Activated naive CD4-positive, alpha-beta T cell treated with anti-CD3 and anti-CD28 coated beads, Interleukin-2, amount 50 U/mL, for 72 hours (primary cell): Measurements from ENCODE around the gene PACRG. TPM values are rescaled to one million over a fixed set of nuclear protein-coding genes. Genes with fewer than 3 reads are reported as not detected.

ENCODE experiments used
- ATAC-seq, 2 donors: fragments of 150-1000 bp; cut with Tn5 transposase; 2 replicates each; pipeline ENCODE4 v1.10.0; 2021; ENCODE audit warnings: mild to moderate bottlenecking in 2 of 2, moderate library complexity in 2 of 2
- DNase-seq, 2 donors: peaks; one replicate each; pipeline ENCODE4 v3.0.0; 2021 to 2022; ENCODE audit warnings: low spot score in 2 of 2
- H3K27ac Mint-ChIP-seq, 2 donors: one replicate each; pipeline ENCODE4 v1.8.0; 2022; ENCODE audit warnings: mild to moderate bottlenecking in 2 of 2, mixed read lengths in 2 of 2
- H3K36me3 Mint-ChIP-seq, 2 donors: one replicate each; pipeline ENCODE4 v1.8.0; 2022; ENCODE audit warnings: mixed read lengths in 2 of 2
- H3K9me3 Mint-ChIP-seq, 2 donors: one replicate each; pipeline ENCODE4 v1.8.0; 2022; ENCODE audit warnings: mixed read lengths in 2 of 2
- total RNA-seq, 2 donors: library from RNA; stranded (reverse); gene quantifications; one replicate each; pipeline ENCODE4 v1.2.3, GENCODE V29; 2022

PACRG gene
- total RNA-seq, 2 donors from 2014 or later = 0.43 TPM; not detected in 1

DNA sequence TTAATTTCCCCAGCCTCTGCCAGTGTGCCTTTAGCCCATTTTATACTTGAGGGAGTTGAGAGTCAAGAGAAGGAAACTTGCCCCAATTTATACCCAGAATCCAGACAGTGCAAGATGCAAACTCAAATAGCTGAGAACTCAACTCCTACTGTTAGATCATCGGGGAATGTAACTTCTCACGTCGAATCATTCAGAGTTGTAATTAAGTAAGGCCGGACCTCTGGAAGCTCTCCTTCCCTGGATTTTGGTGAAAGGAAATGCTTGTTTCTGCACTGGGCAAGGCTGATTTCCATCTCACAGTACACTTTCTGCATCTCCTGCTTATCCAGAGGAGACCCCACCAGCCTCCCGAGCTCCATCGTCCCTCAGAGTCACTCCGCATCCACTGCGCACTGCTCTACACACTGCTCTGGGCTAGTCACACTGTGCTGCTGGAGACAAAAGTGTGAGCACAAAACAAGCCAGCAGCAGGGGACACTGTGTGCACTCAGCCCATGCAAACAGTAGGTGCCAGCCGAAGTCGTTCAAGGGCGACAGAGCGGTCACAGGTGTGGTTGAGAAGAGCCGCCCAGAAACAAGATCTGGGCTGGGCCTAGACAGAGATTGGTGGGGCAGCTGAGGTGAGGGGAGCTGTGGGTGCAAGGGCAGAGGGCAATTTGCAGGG, 536.4 kb downstream of the PACRG start:
- ATAC-seq (no peak), DNase-seq (no peak)
- H3K27ac Mint-ChIP-seq = no peak overlapping the region
- H3K9me3 Mint-ChIP-seq = no peaks in the 10 kb centered on the region
- no peaks in the 10 kb centered on the region for H3K36me3 Mint-ChIP-seq

DNA sequence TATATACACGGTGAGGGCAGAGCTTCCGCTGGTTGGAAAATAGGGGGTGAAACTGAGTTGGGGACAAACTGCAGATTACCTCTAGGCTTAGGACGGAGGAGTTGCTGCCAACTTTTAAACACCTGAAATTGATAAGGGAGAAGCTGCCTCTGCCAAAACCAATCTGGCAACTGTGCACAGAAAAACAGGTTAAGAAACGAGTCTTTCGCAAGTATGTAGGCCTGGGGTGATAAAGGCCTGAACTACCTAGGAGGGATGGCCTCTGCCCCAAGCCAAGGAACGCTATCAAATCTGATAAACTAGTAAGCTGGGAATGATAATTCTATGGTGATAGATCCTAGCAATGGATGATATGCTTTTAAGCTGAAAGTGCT, 536.9 kb downstream of the PACRG start:
- ATAC-seq (no peak), DNase-seq (no peak)
- Mint-ChIP-seq H3K9me3 (no peaks in the 10 kb centered on the region), H3K36me3 (no peaks in the 10 kb centered on the region), H3K27ac (no peak overlapping the region)

DNA sequence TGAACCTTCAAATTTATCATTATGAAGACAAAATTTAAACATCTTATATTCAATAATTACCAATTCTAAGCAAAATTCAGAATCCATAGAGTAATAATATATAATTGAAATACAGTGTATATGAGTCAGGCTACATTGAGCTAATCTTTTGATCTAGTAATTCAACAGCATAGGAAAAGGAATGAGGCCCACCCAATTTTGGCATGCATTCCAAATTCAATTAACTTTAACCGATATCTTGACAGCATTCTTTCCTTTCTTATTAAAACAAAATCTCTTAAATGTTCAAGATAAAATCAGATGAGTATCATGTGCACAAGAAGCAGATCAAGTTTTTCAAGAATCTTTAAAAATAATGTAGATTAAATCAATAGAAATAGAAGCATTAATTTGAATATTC, 553.9 kb downstream of the PACRG start:
- no peak for ATAC-seq
- Mint-ChIP-seq H3K9me3 (peaks cover 0 to 4% of the 10 kb centered on the region in 2 donors), H3K36me3 (peaks cover 0 to 11% of the 10 kb centered on the region in 2 donors), H3K27ac (no peak overlapping the region)
- no peak for DNase-seq

DNA sequence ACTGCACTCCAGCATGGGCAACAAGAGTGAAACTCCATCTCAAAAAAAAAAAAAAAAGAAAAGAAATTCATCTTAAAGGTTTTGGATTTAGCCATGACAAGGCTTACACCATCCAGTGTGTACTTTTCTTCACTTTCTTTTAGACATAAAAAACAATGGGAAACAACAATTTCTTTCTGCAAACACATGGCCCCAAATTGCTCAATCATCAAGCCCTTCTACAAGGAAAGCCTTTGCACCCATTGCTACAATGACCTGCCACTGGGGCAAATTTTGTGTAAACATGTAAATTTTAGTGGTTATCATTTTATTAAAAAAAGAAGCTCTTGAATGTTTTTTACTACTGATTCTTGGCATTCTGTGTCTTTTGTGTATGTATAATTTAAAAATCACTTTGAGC, 554.9 kb downstream of the PACRG start:
- DNase-seq (no peak), ATAC-seq (no peak)
- Mint-ChIP-seq H3K36me3 (peaks cover 0 to 11% of the 10 kb centered on the region in 2 donors), H3K27ac (no peak overlapping the region), H3K9me3 (peaks cover 0 to 4% of the 10 kb centered on the region in 2 donors)

DNA sequence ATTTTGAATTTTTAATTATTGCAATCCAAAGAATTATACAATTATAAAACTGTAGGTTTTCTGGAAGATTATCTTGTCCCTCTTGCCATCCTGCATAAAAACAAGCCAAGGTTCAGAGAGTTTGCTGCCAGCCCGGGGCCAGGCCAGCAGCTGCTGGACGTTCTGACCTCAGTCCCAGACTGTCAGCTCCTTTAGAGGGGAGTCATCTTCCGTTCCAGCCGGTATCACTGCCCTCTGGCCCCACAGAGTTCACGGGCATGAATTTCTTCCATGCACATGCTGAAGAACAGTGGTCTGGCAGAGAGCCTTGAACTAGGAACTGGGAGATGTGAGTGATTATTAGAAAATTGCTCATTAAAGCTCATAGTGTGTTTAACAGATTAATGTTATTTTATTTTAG, 556.4 kb downstream of the PACRG start:
- Mint-ChIP-seq H3K27ac (no peak overlapping the region), H3K9me3 (peaks cover 0 to 4% of the 10 kb centered on the region in 2 donors), H3K36me3 (peaks cover 0 to 11% of the 10 kb centered on the region in 2 donors)
- DNase-seq = no peak
- ATAC-seq = no peak

DNA sequence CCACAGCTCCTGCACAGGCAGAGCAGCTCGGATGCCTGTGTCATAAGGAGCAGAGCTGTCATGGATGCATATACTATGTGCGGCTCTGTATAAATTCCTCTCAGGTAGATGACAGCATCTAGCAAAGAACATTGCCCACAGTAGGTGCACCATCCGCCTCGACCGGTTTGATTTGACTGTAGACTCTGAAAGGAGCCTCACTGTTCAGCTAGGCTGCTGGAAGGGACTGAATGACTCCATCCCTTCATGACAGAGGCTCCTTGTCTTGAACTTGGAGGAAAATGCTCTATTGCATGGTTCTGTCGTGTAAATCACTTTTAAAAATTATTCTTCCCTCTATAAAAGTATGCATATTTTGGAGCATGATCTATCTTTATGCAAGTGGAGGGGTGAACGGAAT, 557.9 kb downstream of the PACRG start:
- H3K9me3 Mint-ChIP-seq = no peaks in the 10 kb centered on the region
- DNase-seq (no peak), ATAC-seq (no peak)
- peaks cover 0 to 3% of the 10 kb centered on the region in 2 donors for H3K36me3 Mint-ChIP-seq
- H3K27ac Mint-ChIP-seq = no peak overlapping the region

DNA sequence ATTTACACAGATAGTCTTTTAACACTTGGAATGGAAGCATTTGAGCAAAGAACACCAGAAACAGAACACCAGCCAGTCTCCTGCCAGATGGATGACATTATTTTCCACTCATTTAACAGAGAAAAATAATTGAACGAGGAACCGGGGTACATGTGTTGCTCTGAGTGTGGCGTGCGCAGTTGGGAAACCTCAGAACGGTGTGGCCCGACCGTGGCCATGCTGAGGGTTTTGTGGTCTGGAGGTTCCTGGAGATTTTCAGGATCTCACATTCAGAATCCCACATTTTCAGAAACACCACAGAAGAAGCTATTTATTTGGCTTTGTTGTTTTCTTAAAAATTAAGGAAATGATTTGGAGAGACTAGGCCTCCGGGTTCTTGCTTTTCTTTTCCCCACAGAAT, 559.9 kb downstream of the PACRG start:
- no peaks in the 10 kb centered on the region for H3K9me3 Mint-ChIP-seq
- no peak overlapping the region for H3K27ac Mint-ChIP-seq
- ATAC-seq = no peak
- no peaks in the 10 kb centered on the region for H3K36me3 Mint-ChIP-seq
- no peak for DNase-seq

DNA sequence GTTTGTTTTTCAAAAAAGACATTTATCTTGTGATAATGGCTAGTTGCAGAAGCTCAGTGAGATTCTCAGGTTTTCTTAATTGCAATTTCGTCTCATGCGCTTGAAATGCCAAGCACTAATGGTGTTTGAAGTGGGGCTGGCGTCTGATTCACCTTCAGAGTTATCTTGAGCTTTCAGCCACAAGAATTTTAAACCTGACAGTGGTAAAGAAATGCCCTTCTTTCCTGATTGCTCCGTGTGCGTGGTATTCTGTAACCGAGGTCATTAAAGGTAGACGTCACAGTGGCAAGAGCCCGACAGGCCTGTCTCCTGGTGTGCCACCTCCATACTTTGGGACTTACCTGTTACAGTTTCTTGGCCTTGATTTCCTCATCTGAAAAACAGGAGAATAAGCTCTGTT, 560.3 kb downstream of the PACRG start:
- Mint-ChIP-seq H3K9me3 (no peaks in the 10 kb centered on the region), H3K27ac (no peak overlapping the region)
- no peak for DNase-seq

DNA sequence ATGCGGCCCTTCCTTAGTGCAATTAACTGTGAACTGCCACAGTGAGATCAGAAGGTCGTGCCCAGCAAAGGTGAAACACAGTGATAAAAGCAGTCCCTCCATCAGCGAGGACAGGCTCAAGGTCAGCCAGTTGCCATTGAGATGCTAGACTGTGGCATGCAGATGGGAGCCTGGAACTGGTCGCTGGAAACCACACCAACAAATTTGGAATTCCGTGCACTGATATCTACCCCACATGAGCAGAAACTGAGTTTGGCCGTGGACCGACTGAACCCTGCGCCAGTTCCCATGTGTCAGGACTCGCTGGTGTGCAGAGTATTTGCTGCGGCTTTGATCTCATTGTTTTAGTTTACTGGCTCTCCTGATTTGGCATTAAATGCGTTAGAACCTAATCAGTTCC, 561.1 kb downstream of the PACRG start:
- no peaks in the 10 kb centered on the region for H3K36me3 Mint-ChIP-seq
- no peak overlapping the region for H3K27ac Mint-ChIP-seq
- no peak for ATAC-seq

More for the DNA sequence above, 560.3 kb downstream of the PACRG start:
- no peak for ATAC-seq
- no peaks in the 10 kb centered on the region for H3K36me3 Mint-ChIP-seq

DNA sequence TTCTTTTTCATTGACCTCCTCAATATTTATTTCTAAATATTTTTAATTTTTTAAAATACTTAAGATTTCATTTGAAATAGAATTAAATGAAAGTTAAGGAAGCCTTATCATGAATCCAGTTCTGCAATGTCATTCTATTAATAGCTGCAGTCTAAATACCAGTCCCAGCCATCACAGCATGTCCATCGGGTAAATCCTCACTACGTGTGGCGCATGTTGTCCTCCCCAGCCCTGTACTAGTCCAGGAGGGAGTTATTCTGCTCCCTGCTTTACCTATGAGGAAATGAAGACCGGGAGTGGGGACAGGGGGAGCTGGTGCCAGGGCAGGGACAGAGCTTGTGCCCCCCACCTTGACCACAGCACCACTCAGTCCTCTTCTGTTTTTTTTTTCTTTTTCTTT, 561.7 kb downstream of the PACRG start:
- H3K9me3 Mint-ChIP-seq = no peaks in the 10 kb centered on the region
- ATAC-seq (no peak), DNase-seq (no peak)
- H3K36me3 Mint-ChIP-seq = no peaks in the 10 kb centered on the region
- no peak overlapping the region for H3K27ac Mint-ChIP-seq

More for the DNA sequence above, 561.1 kb downstream of the PACRG start:
- no peak for DNase-seq
- no peaks in the 10 kb centered on the region for H3K9me3 Mint-ChIP-seq

DNA sequence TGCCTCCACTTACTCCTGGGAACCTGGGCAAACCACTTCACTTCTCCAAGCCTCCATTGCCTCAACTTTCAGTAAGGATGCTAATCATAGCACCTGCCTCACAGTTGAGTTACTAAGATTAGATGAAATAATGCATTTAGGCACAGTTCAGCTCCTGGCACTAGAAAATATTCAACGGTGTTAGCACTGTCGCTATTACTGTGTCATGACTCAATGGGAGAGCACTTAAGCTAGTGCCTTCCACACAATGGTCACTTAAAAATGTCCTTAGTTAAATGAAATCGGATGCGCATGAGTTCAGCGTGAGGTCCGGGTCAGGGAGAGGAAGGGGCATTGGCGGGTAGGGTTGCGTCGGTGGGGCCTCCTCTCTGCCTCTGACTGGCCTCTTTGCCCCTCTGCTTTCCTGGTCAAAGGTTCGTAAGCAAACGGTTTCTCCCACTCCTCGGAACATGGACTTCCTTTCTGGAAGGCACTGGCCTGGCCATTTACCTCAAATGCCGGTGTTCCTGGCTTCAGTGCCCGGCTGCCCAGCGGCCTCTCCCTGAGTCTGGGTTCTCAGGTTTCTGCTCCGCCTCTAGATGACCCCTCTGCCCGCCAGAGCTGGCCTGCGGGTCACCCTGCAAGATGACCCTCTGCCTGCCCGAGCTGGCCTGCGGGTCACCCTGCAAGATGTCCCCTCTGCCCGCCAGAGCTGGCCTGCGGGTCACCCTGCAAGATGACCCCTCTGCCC, 562.9 kb downstream of the PACRG start:
- Mint-ChIP-seq H3K36me3 (no peaks in the 10 kb centered on the region), H3K9me3 (no peaks in the 10 kb centered on the region), H3K27ac (no peak overlapping the region)
- DNase-seq (no peak), ATAC-seq (no peak)

DNA sequence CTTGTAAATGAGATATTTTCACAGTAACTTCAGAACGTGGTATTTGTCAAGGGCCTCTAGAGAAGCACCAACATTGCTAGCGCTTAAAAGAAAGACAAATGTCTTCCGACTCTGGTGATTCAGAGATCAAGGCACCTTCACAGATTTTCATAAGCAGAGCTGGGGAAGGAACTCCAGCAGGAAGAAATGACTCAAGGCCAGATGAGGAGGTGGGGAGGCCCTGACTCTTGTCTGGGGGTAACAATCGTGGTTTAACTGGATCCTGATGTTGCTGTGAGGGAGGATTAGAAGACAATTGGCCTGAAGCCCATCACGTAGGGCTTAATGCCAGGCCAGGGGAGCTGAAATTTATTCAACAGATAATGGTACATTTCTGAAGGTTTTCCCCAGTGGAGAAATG, 563.8 kb downstream of the PACRG start:
- Mint-ChIP-seq H3K9me3 (no peaks in the 10 kb centered on the region), H3K27ac (no peak overlapping the region), H3K36me3 (no peaks in the 10 kb centered on the region)
- no peak for ATAC-seq
- no peak for DNase-seq

DNA sequence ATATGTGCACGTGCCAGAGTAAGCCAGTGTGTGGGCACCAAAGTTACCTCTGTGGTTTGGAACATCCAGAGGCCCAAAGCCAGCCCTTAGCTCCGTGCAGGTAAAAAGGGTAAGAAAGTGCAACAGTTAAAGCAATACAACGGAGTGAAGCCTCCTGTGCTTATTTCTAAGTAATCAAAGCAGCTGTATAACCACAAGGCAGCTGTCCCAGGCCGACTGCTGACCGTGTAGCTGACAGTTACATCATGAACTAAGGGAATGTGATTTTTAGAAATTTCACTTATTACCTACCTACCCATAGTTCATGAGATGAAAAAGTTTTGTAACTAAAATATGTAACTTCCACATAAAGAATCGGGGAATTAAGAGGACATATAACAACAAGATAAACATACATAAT, 565.5 kb downstream of the PACRG start:
- Mint-ChIP-seq H3K27ac (no peak overlapping the region), H3K36me3 (no peaks in the 10 kb centered on the region), H3K9me3 (no peaks in the 10 kb centered on the region)
- DNase-seq (no peak), ATAC-seq (no peak)

DNA sequence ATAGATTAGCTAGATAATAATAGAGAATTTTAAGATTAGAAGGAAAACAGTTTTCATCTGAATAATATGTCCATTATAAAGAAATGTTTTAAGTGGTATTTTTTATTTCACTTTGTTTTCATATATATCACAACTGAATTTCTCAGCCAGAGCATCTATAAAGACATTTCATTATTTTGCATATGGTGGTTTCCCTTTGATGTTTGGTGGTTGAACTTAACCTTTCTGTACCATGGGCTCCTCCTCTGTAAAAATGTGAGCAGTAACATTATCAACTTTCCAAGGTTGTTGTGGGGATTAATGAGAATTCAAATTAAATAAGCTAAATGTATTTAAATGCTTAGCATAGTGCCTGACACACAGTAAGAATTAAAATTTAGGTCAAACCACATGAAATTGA, 567.0 kb downstream of the PACRG start:
- no peaks in the 10 kb centered on the region for H3K9me3 Mint-ChIP-seq
- no peaks in the 10 kb centered on the region for H3K36me3 Mint-ChIP-seq
- DNase-seq (no peak), ATAC-seq (no peak)
- H3K27ac Mint-ChIP-seq = no peak overlapping the region

DNA sequence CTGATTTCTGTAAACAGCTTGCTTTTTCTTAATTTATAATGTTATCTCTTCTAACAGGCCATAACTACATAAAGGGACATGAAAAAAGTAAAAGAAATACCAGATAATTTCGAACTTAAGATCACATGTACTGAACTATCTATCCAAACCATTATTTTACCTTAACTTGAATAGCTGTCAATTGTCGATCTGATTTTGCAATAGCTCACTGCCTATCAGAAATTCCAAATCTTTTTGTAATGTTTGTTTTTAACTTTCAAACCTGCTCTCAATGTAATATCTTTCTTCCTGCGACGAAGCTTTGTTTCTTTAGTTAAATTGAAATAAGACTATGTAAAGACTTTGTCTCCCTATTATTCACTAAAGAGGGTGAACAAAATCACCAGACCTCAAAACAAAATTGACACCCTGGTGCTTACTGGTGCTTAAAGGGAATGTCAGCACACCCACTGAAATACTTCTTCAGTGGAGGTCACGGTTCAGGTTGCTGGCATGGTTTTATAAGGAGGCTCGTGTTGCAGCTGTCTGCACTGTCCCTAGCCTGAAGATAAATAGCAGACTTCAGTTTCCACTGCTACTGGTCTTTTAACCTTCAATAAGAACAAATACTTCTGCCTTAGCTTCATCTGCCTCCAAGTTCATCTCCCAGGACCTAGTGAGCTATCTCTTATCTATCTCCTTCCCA, 569.2 kb downstream of the PACRG start:
- Mint-ChIP-seq H3K9me3 (no peaks in the 10 kb centered on the region), H3K36me3 (no peaks in the 10 kb centered on the region), H3K27ac (no peak overlapping the region)
- DNase-seq = no peak
- ATAC-seq = no peak

DNA sequence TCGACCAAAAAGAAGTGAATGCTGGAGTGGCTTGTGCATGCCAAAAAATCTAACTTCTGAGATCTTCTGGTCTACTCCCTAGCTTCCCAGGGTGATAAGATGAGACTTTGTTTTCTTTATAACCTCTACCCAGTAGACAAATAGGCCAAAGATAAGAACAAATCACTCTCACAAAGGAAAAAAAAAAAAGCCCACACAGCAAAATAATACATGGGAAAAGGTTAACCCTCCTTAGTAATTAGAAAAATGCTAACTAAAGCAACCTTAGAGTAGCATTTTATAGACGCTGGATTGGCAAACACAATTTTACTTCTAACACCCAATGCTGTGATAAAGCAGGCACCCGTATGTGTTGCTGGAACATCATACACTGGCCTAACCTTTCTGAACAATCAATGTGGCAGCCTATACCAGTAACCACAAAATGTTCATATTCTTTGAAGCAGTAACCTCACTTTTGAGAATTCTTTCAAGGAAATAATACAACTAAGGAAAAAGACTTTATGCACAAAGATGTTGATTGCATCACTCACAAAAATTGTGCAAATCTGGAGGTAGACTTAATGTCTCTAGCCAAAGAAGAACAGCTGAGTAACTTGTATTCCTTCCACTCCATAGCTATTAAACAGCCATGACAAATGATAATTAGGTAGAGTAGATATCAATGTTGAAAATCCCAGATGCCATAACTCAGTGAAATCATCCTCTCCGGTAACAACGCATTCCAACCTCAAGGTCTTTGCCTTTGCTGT, 570.5 kb downstream of the PACRG start:
- no peaks in the 10 kb centered on the region for H3K9me3 Mint-ChIP-seq
- DNase-seq (no peak), ATAC-seq (no peak)
- no peaks in the 10 kb centered on the region for H3K36me3 Mint-ChIP-seq
- H3K27ac Mint-ChIP-seq = no peak overlapping the region

DNA sequence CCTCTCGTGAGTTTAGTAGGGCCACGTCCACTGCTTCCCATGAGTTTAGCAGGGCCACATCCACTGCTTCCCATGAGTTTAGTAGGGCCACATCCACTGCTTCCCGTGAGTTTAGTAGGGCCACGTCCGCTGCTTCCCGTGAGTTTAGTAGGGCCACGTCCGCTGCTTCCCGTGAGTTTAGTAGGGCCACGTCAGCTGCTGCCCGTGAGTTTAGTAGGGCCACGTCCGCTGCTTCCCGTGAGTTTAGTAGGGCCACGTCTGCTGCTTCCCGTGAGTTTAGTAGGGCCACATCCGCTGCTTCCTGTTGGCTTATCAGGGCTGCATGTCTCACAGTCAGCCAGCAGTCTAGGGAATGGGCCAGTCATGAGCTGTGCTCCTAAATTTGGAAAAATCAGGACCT, 573.1 kb downstream of the PACRG start:
- Mint-ChIP-seq H3K36me3 (no peaks in the 10 kb centered on the region), H3K27ac (no peak overlapping the region), H3K9me3 (no peaks in the 10 kb centered on the region)
- ATAC-seq (no peak), DNase-seq (no peak)
